ENCODE measurements around the gene RAB11FIP5. TPM values are rescaled to one million over a fixed set of nuclear protein-coding genes. Genes with fewer than 3 reads are reported as not detected.

Gene RAB11FIP5
- total RNA-seq, 4 donors from 2014 or later = 27.1 to 35.3 (median 33.7) TPM

GRCh38 chr2:73074110-73075069 is 38.4 kb downstream of the RAB11FIP5 start:
- in situ Hi-C loops (cut with MboI; ENCODE audit: low sequenced_read_pairs in 4 of 4) = no loop called here
- Histone ChIP-seq H3K27me3 (no peaks in the 10 kb centered on the region), H3K27ac (peak overlapping the region in 1 of 4 donors; percentile 88), H3K36me3 (no peaks in the 10 kb centered on the region), H3K9me3 (no peaks in the 10 kb centered on the region), H3K4me1 (peaks cover 19 to 33% of the 10 kb centered on the region in 2 donors), H3K4me3 (no peak overlapping the region)
- DNase-seq = peak in 1 of 2 donors; percentile 13
- intact Hi-C loops (cut with DNase I; ENCODE audit: low total_unique reads) = loop anchor here (5.0 to 10.0 kb wide), 5 partner anchors 103 to 660 kb away; partner anchors contain the start of genes ALMS1, CCT7, PRADC1 and SPR
- no peak for ATAC-seq
- no peak for TF ChIP-seq POLR2A (IDR thresholded peaks at IDR 0.05)
- TF ChIP-seq CTCF (IDR thresholded peaks at IDR 0.05 in 4 of 5, conservative IDR thresholded peaks at IDR 0.05 in 1 of 5) = no peak

- intact Hi-C loops (cut with DNase I; ENCODE audit: low total_unique reads) (loop anchor here (5.0 to 10.0 kb wide), 5 partner anchors 105 to 662 kb away; partner anchors contain the start of genes ALMS1, CCT7, PRADC1 and SPR), in situ Hi-C loops (cut with MboI; ENCODE audit: low sequenced_read_pairs in 4 of 4) (no loop called here)
- Histone ChIP-seq H3K27me3 (no peaks in the 10 kb centered on the region), H3K4me1 (peaks cover 19 to 48% of the 10 kb centered on the region in 2 donors), H3K36me3 (no peaks in the 10 kb centered on the region), H3K27ac (peak overlapping the region; percentile 87 to 97 (median 92)), H3K9me3 (no peaks in the 10 kb centered on the region), H3K4me3 (peak overlapping the region; percentile 83 to 93 (median 92))
- TF ChIP-seq POLR2A (IDR thresholded peaks at IDR 0.05) (no peak), CTCF (IDR thresholded peaks at IDR 0.05 in 4 of 5, conservative IDR thresholded peaks at IDR 0.05 in 1 of 5) (no peak)
- no peak for ATAC-seq
- DNase-seq = no peak
Observed at GRCh38 chr2:73072416-73072815, 40.3 kb downstream of the RAB11FIP5 start.

- H3K4me3 ChIP-seq = peak overlapping the region; percentile 83 to 93 (median 92)
- intact Hi-C loops (cut with DNase I; ENCODE audit: low total_unique reads) (loop anchor here (5.0 to 10.0 kb wide), 5 partner anchors 105 to 663 kb away; partner anchors contain the start of genes ALMS1, CCT7, PRADC1 and SPR), in situ Hi-C loops (cut with MboI; ENCODE audit: low sequenced_read_pairs in 4 of 4) (no loop called here)
- no peaks in the 10 kb centered on the region for H3K27me3 ChIP-seq
- H3K36me3 ChIP-seq = no peaks in the 10 kb centered on the region
- DNase-seq (no peak), ATAC-seq (peak in 1 of 2 donors; percentile 3)
- H3K9me3 ChIP-seq = no peaks in the 10 kb centered on the region
- peak overlapping the region; percentile 87 to 97 (median 92) for H3K27ac ChIP-seq
- H3K4me1 ChIP-seq = peaks cover 19 to 48% of the 10 kb centered on the region in 2 donors
- TF ChIP-seq POLR2A (IDR thresholded peaks at IDR 0.05) (no peak), CTCF (IDR thresholded peaks at IDR 0.05 in 4 of 5, conservative IDR thresholded peaks at IDR 0.05 in 1 of 5) (no peak)
Observed at GRCh38 chr2:73072129-73072395, 40.7 kb downstream of the RAB11FIP5 start.

- TF ChIP-seq CTCF (IDR thresholded peaks at IDR 0.05 in 4 of 5, conservative IDR thresholded peaks at IDR 0.05 in 1 of 5) (peak in 2 of 5 experiments; percentile 32 to 35), POLR2A (IDR thresholded peaks at IDR 0.05) (peak; percentile 24 to 59)
- in situ Hi-C loops (cut with MboI; ENCODE audit: low sequenced_read_pairs in 4 of 4) = no loop called here
Observed at GRCh38 chr2:73071360-73072128, 41.2 kb downstream of the RAB11FIP5 start, which contains the start of gene SFXN5. TSS of gene SFXN5 (minus strand) at chr2:73071712. CDS start at chr2:73071705, 7 bp downstream.

More at GRCh38 chr2:73071360-73072128, 41.2 kb downstream of the RAB11FIP5 start, which contains the start of gene SFXN5:
- ATAC-seq (peak; percentile 84 to 90), DNase-seq (peak; percentile 98)
- intact Hi-C loops (cut with DNase I; ENCODE audit: low total_unique reads) = loop anchor here (1.0 to 10.0 kb wide), 6 partner anchors 41 to 663 kb away; partner anchors contain the start of genes ALMS1, CCT7, PRADC1 and RAB11FIP5
- Histone ChIP-seq H3K27ac (peak within 1 kb of the TSS; percentile 87 to 97 (median 92)), H3K4me3 (peak within 1 kb of the TSS; percentile 83 to 93 (median 92)), H3K9me3 (no peaks in the 10 kb centered on the region), H3K27me3 (no peaks in the 10 kb centered on the region), H3K4me1 (peaks cover 19 to 48% of the 10 kb centered on the region in 2 donors), H3K36me3 (no peaks in the 10 kb centered on the region)
